ENCODE measurements around the gene OR52J3.

Gene OR52J3

GRCh38 chr11:5090668-5091067 is 44.3 kb downstream of the OR52J3 start:
- no peak for DNase-seq (ENCODE audit: extremely low read depth, low read depth)
- H3K4me3 ChIP-seq (replicated peaks; ENCODE audit: low read depth, low read length): no peak overlapping the region
- TF ChIP-seq, protein P1, sequence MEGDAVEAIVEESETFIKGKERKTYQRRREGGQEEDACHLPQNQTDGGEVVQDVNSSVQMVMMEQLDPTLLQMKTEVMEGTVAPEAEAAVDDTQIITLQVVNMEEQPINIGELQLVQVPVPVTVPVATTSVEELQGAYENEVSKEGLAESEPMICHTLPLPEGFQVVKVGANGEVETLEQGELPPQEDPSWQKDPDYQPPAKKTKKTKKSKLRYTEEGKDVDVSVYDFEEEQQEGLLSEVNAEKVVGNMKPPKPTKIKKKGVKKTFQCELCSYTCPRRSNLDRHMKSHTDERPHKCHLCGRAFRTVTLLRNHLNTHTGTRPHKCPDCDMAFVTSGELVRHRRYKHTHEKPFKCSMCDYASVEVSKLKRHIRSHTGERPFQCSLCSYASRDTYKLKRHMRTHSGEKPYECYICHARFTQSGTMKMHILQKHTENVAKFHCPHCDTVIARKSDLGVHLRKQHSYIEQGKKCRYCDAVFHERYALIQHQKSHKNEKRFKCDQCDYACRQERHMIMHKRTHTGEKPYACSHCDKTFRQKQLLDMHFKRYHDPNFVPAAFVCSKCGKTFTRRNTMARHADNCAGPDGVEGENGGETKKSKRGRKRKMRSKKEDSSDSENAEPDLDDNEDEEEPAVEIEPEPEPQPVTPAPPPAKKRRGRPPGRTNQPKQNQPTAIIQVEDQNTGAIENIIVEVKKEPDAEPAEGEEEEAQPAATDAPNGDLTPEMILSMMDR (IDR thresholded peaks at IDR 0.05; ENCODE audit: low read depth, low read length, missing control alignments): no peak

DNA sequence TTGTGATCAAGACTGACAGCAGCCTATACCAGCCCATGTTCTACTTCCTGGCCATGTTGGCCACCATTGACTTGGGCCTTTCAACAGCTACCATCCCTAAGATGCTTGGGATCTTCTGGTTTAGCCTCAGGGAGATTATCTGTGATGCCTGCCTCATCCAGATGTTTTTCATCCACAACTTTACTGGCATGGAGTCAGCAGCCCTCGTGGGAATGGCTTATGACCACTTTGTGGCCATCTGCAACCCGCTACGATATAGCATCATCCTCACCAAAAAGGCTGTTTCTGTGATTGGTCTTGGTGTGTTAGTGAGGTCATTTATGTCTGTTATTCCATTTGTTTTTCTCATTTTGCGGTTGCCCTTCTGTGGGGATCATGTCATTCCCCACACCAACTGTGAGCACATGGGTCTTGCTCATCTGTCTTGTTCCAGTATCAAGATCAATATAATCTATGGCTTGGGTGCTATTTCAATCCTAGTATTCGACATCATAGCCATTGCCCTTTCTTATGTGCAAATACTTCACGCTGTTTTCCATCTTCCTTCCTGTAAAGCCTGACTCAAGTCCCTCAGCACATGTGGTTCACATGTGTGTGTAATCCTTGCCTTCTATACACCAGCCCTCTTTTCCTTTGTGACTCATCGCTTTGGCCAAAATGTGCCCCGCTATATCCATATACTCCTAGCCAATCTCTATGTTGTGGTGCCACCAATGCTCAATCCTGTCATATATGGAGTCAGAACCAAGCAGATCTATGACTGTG is 46.7 kb downstream of the OR52J3 start:
- H3K4me3 ChIP-seq (replicated peaks; ENCODE audit: low read depth, low read length): no peak overlapping the region
- TF ChIP-seq, protein P1 (IDR thresholded peaks at IDR 0.05; ENCODE audit: low read depth, low read length, missing control alignments): no peak
- peak; percentile 67 for DNase-seq (ENCODE audit: extremely low read depth, low read depth)

DNA sequence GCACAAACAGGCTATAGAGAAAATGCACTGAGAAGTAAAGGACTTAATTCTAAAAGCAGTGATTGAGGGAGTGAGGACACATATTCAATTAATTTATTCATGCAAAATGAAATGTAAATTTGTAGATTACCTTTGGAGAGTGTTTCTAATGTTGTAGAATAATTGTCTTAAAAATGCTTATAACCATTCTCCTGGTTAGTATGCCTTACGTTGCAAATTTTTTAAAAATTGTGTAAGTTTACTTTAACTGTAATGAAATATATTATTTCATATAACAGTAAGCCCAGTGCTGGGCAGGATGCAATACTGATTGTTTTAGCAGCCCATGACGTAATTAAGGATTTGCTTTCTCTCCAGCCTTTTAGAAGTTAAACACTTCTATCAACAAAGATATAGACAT is 49.7 kb downstream of the OR52J3 start:
- no peak overlapping the region for H3K4me3 ChIP-seq (replicated peaks; ENCODE audit: low read depth, low read length)
- TF ChIP-seq, protein P1 (IDR thresholded peaks at IDR 0.05; ENCODE audit: low read depth, low read length, missing control alignments): no peak
- DNase-seq (ENCODE audit: extremely low read depth, low read depth): no peak

Data from HFF-Myc (cell line).